HUES48 (cell line): ENCODE measurements around the gene ADIPOQ.
"Not testable (repeated sequence)": the region's sequence is repeated elsewhere in the genome, so short reads cannot be mapped to it uniquely, and the experiment has no call there.

Source experiments
- H3K27ac ChIP-seq: one replicate; pipeline ENCODE4 v1.7.0; 2013; ENCODE audit warnings: low read depth, low read length, inconsistent platforms
- H3K27me3 ChIP-seq: 2 replicates; pipeline ENCODE4 v1.6.1; 2013; ENCODE audit warnings: mild to moderate bottlenecking, low read length; ENCODE audit not compliant: control insufficient read depth, insufficient read depth
- H3K36me3 ChIP-seq: 2 replicates; pipeline ENCODE4 v1.6.1; 2013; ENCODE audit warnings: low read length; ENCODE audit not compliant: control insufficient read depth, insufficient read depth
- H3K4me1 ChIP-seq: 2 replicates; pipeline ENCODE4 v1.6.1; 2013; ENCODE audit warnings: mild to moderate bottlenecking, low read length; ENCODE audit not compliant: control insufficient read depth, insufficient read depth
- H3K4me3 ChIP-seq: 2 replicates; pipeline ENCODE4 v1.5.1; 2013; ENCODE audit warnings: mild to moderate bottlenecking, low read depth, low read length
- H3K9ac ChIP-seq: 2 replicates; pipeline ENCODE4 v1.6.1; 2013; ENCODE audit warnings: mild to moderate bottlenecking, low read depth, low read length, moderate library complexity
- H3K9me3 ChIP-seq: 2 replicates; pipeline ENCODE4 v1.6.1; 2013; ENCODE audit warnings: low read length; ENCODE audit not compliant: control insufficient read depth, insufficient read depth

The ADIPOQ gene

DNA sequence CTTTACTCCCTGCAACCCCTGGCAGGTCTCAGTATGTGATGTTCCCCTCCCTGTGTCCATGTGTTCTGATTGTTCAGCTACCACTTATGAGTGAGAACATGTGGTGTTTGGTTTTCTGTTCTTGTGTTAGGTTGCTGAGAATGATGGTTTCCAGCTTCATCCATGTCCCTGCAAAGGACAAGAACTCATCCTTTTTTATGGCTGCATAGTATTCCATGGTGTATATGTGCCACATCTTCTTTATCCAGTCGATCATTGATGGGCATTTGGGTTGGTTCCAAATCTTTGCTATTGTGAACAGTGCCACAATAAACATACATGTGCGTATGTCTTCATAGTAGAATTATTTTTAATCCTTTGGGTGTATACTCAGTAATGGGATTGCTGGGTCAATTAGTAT, 61.2 kb downstream of the ADIPOQ start:
- H3K4me1 ChIP-seq: not testable (repeated sequence)

GRCh38 chr3:186907075-186907474, 64.6 kb downstream of the ADIPOQ start:
- not testable (repeated sequence) for H3K27me3 ChIP-seq, H3K9ac ChIP-seq, H3K9me3 ChIP-seq, H3K4me1 ChIP-seq, H3K4me3 ChIP-seq, H3K36me3 ChIP-seq, H3K27ac ChIP-seq

More for the DNA sequence above, 61.2 kb downstream of the ADIPOQ start:
- not testable (repeated sequence) for H3K27me3 ChIP-seq, H3K9me3 ChIP-seq, H3K4me3 ChIP-seq, H3K36me3 ChIP-seq, H3K27ac ChIP-seq, H3K9ac ChIP-seq
